Middle frontal gyrus (tissue), 1 donor: ENCODE measurements around the gene GALNT16.
A peak's percentile ranks its signal among the peaks of the same experiment; 100 is the strongest.
"Not testable (repeated sequence)": the region's sequence is repeated elsewhere in the genome, so short reads cannot be mapped to it uniquely, and the experiment has no call there.

ENCODE experiments used
- DNase-seq: peaks from one replicate; pipeline ENCODE4 v3.0.0-alpha.2; 2015; ENCODE audit warnings: low spot score; ENCODE audit errors: extremely low spot score

GALNT16 gene

GRCh38 chr14:69259527-69260189 is at the start of gene GALNT16:
Gene GALNT16 (plus strand): TSS chr14:69260158. CDS start chr14:69260291, 133 bp downstream.
- no peak for DNase-seq

- no peak for DNase-seq
Measured at GRCh38 chr14:69214393-69214792, 45.6 kb upstream of the GALNT16 start.

GRCh38 chr14:69217663-69218062 is 42.3 kb upstream of the GALNT16 start:
- not testable (repeated sequence) for DNase-seq

GRCh38 chr14:69224946-69225345 is 35.0 kb upstream of the GALNT16 start:
- no peak for DNase-seq

- DNase-seq, result no peak
Measured at GRCh38 chr14:69226178-69226577, 33.8 kb upstream of the GALNT16 start.

- DNase-seq, result no peak
Measured at GRCh38 chr14:69226736-69227135, 33.2 kb upstream of the GALNT16 start.

- DNase-seq, result no peak
Measured at GRCh38 chr14:69231486-69231885, 28.5 kb upstream of the GALNT16 start.

- no peak for DNase-seq
Measured at GRCh38 chr14:69232388-69232787, 27.6 kb upstream of the GALNT16 start.

- DNase-seq, result no peak
Measured at GRCh38 chr14:69234106-69234505, 25.9 kb upstream of the GALNT16 start.

- no peak for DNase-seq
Measured at GRCh38 chr14:69235708-69236107, 24.2 kb upstream of the GALNT16 start.

- no peak for DNase-seq
Measured at GRCh38 chr14:69237142-69237541, 22.8 kb upstream of the GALNT16 start.

- DNase-seq, result no peak
Measured at GRCh38 chr14:69237584-69237983, 22.4 kb upstream of the GALNT16 start.

GRCh38 chr14:69238883-69239282 is 21.1 kb upstream of the GALNT16 start:
- no peak for DNase-seq

GRCh38 chr14:69240527-69241173 is 19.3 kb upstream of the GALNT16 start:
- DNase-seq, result no peak

GRCh38 chr14:69241577-69241976 is 18.4 kb upstream of the GALNT16 start:
- no peak for DNase-seq

GRCh38 chr14:69242311-69243224 is 17.4 kb upstream of the GALNT16 start:
- DNase-seq, result peak; percentile 62

GRCh38 chr14:69244946-69245345 is 15.0 kb upstream of the GALNT16 start:
- no peak for DNase-seq

- DNase-seq, result no peak
Measured at GRCh38 chr14:69246331-69246730, 13.6 kb upstream of the GALNT16 start.

- no peak for DNase-seq
Measured at GRCh38 chr14:69247676-69248440, 12.1 kb upstream of the GALNT16 start.

GRCh38 chr14:69249603-69250002 is 10.4 kb upstream of the GALNT16 start:
- no peak for DNase-seq

- no peak for DNase-seq
Measured at GRCh38 chr14:69252851-69253250, 7.1 kb upstream of the GALNT16 start.
